Skeletal muscle tissue (tissue), 4 donors: ENCODE data around the gene PRSS27. TPM values are rescaled to one million over a fixed set of nuclear protein-coding genes. Genes with fewer than 3 reads are reported as not detected.
"Not testable (repeated sequence)": the region's sequence is repeated elsewhere in the genome, so short reads cannot be mapped to it uniquely, and the experiment has no call there.

Experiments
- H3K27ac ChIP-seq: one replicate; pipeline ENCODE4 v1.7.0; 2013; ENCODE audit warnings: mild to moderate bottlenecking, low read depth, low read length, inconsistent platforms
- H3K27me3 ChIP-seq, 3 donors: one replicate each; pipeline ENCODE4 v1.7.0; 2013; ENCODE audit warnings: low read length in 3 of 3; ENCODE audit not compliant: control insufficient read depth in 3 of 3, insufficient read depth in 3 of 3
- H3K36me3 ChIP-seq, 3 donors: one replicate each; pipeline ENCODE4 v1.7.0; 2013; ENCODE audit warnings: low read length in 3 of 3; ENCODE audit not compliant: control insufficient read depth in 3 of 3, insufficient read depth in 3 of 3
- H3K4me1 ChIP-seq, 3 donors: one replicate each; pipeline ENCODE4 v1.7.0; 2013; ENCODE audit warnings: low read length in 3 of 3, mild to moderate bottlenecking in 3 of 3; ENCODE audit not compliant: control insufficient read depth in 3 of 3, insufficient read depth in 3 of 3
- H3K4me3 ChIP-seq, 3 donors: one replicate each; pipeline ENCODE4 v1.7.0; 2013; ENCODE audit warnings: low read length in 3 of 3
- H3K9ac ChIP-seq, 3 donors: one replicate each; pipeline ENCODE4 v1.7.0; 2013; ENCODE audit warnings: low read length in 3 of 3, mild to moderate bottlenecking in 3 of 3, moderate library complexity in 2 of 3, low read depth in 1 of 3
- H3K9me3 ChIP-seq, 3 donors: one replicate each; pipeline ENCODE4 v1.7.0; 2013; ENCODE audit warnings: low read length in 3 of 3; ENCODE audit not compliant: control insufficient read depth in 3 of 3
- total RNA-seq: library from RNA; depleted of rRNA; stranded (reverse); fragments of >200 nt; gene quantifications from one replicate; pipeline ENCODE4 v1.2.3, GENCODE V29; 2014
- donor health status: Osteomylitis.

The PRSS27 gene
- total RNA-seq, 1 donor from 2014 or later = not detected

GRCh38 chr16:2666671-2667070 lies 53.4 kb downstream of the PRSS27 start:
- not testable (repeated sequence) for H3K9ac ChIP-seq, H3K27me3 ChIP-seq, H3K9me3 ChIP-seq, H3K4me3 ChIP-seq, H3K27ac ChIP-seq
- H3K36me3 ChIP-seq = peaks cover 3 to 18% (median 4%) of the 10 kb centered on the region in 3 donors
- H3K4me1 ChIP-seq = peaks cover 2 to 10% (median 4%) of the 10 kb centered on the region in 3 donors

- no peaks in the 10 kb centered on the region for H3K27me3 ChIP-seq
- H3K27ac ChIP-seq = no peak overlapping the region
- peaks cover 2 to 18% (median 3%) of the 10 kb centered on the region in 3 donors for H3K36me3 ChIP-seq
- peaks cover 0 to under 1% (median 0%) of the 10 kb centered on the region in 3 donors for H3K4me1 ChIP-seq
- no peak overlapping the region for H3K9ac ChIP-seq
- no peak overlapping the region for H3K4me3 ChIP-seq
- H3K9me3 ChIP-seq = no peaks in the 10 kb centered on the region
These were observed 55.4 kb downstream of the PRSS27 start for GRCh38 chr16:2664574-2664982.

- no peaks in the 10 kb centered on the region for H3K4me1 ChIP-seq
- H3K27me3 ChIP-seq = no peaks in the 10 kb centered on the region
- H3K4me3 ChIP-seq = no peak overlapping the region
- no peak overlapping the region for H3K9ac ChIP-seq
- H3K27ac ChIP-seq = no peak overlapping the region
- peaks cover 2 to 16% (median 3%) of the 10 kb centered on the region in 3 donors for H3K36me3 ChIP-seq
- no peaks in the 10 kb centered on the region for H3K9me3 ChIP-seq
These were observed 56.2 kb downstream of the PRSS27 start for GRCh38 chr16:2663553-2664546.

Other genes with a start within 250 kb of the PRSS27 start
- gene NTN3, start 248.9 kb downstream of the PRSS27 start, total RNA-seq = 5.2 TPM
- gene TBC1D24, start 245.1 kb downstream of the PRSS27 start, total RNA-seq = 7.8 TPM
- gene ATP6V0C, start 206.3 kb downstream of the PRSS27 start, total RNA-seq = 12.0 TPM
- 7.3 TPM for gene AMDHD2, start 199.9 kb downstream of the PRSS27 start, total RNA-seq
- gene CEMP1, start 188.8 kb downstream of the PRSS27 start, total RNA-seq = not detected
- gene PDPK1, start 182.2 kb downstream of the PRSS27 start, total RNA-seq = 18.3 TPM
- gene KCTD5, start 37.7 kb downstream of the PRSS27 start, total RNA-seq = 13.6 TPM
- 70.5 TPM for gene SRRM2, start 32.4 kb upstream of the PRSS27 start, total RNA-seq
- 178 TPM for gene ELOB, start 57.1 kb upstream of the PRSS27 start, total RNA-seq
- gene PRSS33, start 67.3 kb upstream of the PRSS27 start, total RNA-seq = not detected
- not detected for gene PRSS41, start 78.2 kb upstream of the PRSS27 start, total RNA-seq
- gene PRSS21, start 97.0 kb upstream of the PRSS27 start, total RNA-seq = not detected
- 0.52 TPM for gene ZG16B, start 110.1 kb upstream of the PRSS27 start, total RNA-seq
- not detected for gene PRSS22, start 137.9 kb upstream of the PRSS27 start, total RNA-seq
- 10.4 TPM for gene FLYWCH2, start 163.0 kb upstream of the PRSS27 start, total RNA-seq
- 11.0 TPM for gene FLYWCH1, start 191.7 kb upstream of the PRSS27 start, total RNA-seq
- gene KREMEN2, start 244.1 kb upstream of the PRSS27 start, total RNA-seq = 1.6 TPM
- 2.1 TPM for gene PAQR4, start 249.1 kb upstream of the PRSS27 start, total RNA-seq